IPS-15b (cell line): ENCODE data around the gene SHCBP1.
A peak's percentile ranks its signal among the peaks of the same experiment; 100 is the strongest.
"Not testable (repeated sequence)": the region's sequence is repeated elsewhere in the genome, so short reads cannot be mapped to it uniquely, and the experiment has no call there.

ENCODE experiments used
- H3K27me3 ChIP-seq: one replicate; pipeline ENCODE4 v1.6.1; 2013; ENCODE audit warnings: low read length; ENCODE audit not compliant: control insufficient read depth, insufficient read depth
- H3K36me3 ChIP-seq: one replicate; pipeline ENCODE4 v1.6.1; 2013; ENCODE audit warnings: low read length; ENCODE audit not compliant: control insufficient read depth, insufficient read depth
- H3K4me1 ChIP-seq: one replicate; pipeline ENCODE4 v1.6.1; 2013; ENCODE audit warnings: mild to moderate bottlenecking, low read length; ENCODE audit not compliant: control insufficient read depth, insufficient read depth
- H3K4me3 ChIP-seq: one replicate; pipeline ENCODE4 v1.5.1; 2013; ENCODE audit warnings: low read depth, low read length
- H3K9ac ChIP-seq: one replicate; pipeline ENCODE4 v1.6.1; 2013; ENCODE audit warnings: low read depth, mild to moderate bottlenecking, low read length
- H3K9me3 ChIP-seq: one replicate; pipeline ENCODE4 v1.6.1; 2013; ENCODE audit warnings: mild to moderate bottlenecking, low read length; ENCODE audit not compliant: control insufficient read depth, insufficient read depth

SHCBP1 gene

DNA sequence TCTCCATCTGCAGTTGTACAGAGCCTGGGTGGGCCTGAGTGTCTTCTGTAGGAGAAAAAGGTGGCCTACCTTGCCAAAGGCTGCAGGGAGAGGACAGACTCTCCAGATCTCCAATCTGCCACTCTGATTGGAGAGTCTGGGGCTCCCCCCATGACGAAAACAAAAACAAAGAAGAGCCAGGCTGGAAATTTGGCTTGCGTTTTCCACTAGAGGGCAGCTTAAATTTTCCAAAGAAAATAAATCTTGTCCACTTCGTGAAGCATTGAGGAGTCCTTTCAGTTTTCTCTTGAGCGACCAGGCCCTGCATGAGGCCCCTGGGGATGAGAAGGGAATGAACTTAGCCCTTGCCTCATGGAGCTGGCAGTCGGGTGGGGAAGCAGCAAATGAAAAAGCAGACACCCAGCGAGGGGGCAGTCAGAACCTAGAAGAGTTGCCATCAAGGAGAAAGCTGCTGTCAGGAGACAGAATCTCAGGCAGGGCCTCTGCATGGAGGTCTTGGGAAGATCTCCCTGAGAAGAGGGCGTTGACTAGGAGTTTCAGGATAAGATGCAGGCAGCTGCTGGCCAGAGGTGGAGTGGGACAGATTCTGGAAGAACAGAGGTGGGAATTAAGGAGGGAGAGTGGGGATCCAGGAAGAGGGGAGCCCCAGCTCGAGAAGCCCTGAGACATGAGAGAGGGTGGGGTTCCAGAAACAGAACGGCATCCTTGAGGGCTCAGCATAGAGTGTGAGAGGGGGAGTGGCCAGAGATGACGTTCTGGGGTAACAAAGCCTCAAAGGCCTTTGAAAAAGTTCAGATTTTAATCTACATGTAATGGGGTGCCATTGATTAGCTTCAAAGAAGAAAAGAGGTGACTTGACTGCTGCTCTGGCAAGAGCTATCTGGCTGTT lies 8.4 kb upstream of the SHCBP1 start:
- Histone ChIP-seq H3K4me3 (no peak overlapping the region), H3K27me3 (peaks cover 6% of the 10 kb centered on the region), H3K9ac (peak overlapping the region; percentile 42), H3K4me1 (peaks cover 5% of the 10 kb centered on the region), H3K36me3 (no peaks in the 10 kb centered on the region), H3K9me3 (no peaks in the 10 kb centered on the region)

DNA sequence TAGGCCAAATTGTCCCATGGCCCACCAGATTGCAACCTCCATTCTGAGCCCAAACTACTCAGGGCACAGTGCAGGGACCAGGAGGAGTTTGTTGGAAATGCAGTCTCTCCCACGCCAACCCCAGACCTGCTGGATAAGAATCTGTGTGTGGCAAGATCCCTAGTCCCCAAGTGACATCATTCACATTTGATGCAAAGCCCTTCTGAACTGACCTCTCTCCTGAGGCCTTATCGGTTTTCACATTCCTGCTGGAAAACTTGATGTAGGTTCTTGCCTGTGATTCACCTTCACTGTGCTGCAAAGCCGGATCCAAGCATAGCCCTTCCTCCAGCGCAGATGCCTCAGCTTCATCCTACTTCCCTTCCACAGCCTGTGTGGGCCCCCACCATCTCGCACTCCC lies 6.6 kb upstream of the SHCBP1 start:
- H3K27me3 ChIP-seq: peaks cover 6% of the 10 kb centered on the region
- H3K4me3 ChIP-seq: no peak overlapping the region
- no peaks in the 10 kb centered on the region for H3K36me3 ChIP-seq
- H3K9me3 ChIP-seq: no peaks in the 10 kb centered on the region
- H3K9ac ChIP-seq: no peak overlapping the region
- H3K4me1 ChIP-seq: peaks cover 5% of the 10 kb centered on the region

DNA sequence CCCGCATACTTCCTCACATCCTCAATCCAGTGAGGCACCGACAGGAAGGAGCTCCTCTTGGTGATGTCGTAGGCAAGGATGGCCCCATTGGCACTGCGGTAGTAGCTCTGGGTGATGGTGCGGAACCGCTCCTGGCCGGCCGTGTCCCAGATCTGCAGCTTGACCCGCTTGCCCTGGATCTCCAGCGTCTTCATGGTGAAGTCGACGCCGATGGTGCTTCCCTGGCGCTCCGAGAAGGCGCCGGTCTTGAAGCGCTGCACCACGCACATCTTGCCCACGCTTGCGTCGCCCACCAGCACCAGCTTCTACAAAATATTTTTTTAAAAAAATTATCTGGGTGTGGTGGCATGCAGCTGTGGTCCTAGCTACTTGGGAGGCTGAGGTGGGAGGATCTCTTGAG lies 5.5 kb upstream of the SHCBP1 start:
- not testable (repeated sequence) for H3K4me3 ChIP-seq, H3K4me1 ChIP-seq, H3K27me3 ChIP-seq, H3K36me3 ChIP-seq, H3K9me3 ChIP-seq, H3K9ac ChIP-seq

DNA sequence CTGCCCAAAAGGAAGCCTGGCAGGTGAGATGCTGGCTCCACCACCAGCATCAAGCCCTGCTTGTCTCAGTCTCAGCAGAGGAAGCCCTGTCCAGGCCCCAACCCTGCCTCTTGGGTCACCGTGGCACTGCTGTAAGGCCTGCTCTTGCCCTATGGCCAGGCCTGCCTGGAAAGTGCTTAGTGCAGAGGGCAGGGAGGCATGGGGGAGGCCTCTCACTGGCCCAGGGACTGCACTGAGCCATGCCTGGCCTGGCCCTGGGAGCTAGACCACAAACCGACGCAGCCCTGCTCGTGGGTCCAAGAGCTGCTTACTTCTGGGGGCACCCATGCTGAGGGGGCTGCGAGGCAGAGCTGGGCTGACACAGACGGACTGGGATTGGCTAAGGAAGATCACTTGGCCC lies 3.7 kb upstream of the SHCBP1 start:
- H3K9ac ChIP-seq, H3K4me1 ChIP-seq, H3K36me3 ChIP-seq, H3K4me3 ChIP-seq, H3K9me3 ChIP-seq, H3K27me3 ChIP-seq: not testable (repeated sequence)

DNA sequence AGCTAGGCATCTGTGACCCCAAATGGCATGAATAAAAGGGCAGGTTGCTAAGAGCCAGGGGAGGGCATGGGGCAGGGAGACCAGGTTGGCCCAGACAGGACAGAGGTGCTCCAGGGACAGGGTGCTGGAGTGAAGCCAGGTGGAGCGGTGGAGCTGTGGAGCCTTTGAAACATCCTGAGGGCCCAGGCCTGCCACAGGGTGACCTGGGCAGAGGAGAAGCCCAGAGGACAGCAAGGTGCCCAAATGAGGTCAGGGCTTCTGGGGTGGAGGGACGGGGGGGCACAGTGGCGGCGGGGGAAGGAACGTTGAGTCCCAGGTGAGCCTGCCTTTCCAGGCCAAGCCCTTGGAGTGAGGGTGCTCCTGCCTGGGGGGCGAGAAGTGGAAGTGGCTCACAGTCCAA lies 2.5 kb upstream of the SHCBP1 start:
- not testable (repeated sequence) for H3K36me3 ChIP-seq, H3K9me3 ChIP-seq, H3K9ac ChIP-seq, H3K4me1 ChIP-seq, H3K27me3 ChIP-seq, H3K4me3 ChIP-seq

DNA sequence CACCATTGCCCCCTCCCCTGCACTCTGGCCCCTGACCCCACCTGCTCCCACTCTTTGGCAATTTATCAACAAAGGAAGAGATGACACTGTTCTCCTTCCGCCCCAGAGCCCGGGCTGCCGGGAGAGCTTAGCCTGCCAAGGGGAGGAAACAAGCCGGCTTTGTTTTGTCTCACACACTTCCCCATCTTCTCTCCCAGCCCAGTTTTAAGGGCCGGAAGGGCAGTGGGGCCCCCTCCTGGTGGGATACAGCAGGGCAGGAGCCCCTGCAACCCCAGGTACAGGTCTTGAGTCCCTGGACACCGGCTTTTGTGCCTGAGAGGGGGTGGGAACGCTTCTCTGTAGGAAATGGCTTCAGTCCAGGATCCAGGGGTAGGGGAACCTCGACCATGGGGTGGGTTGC lies 2.1 kb upstream of the SHCBP1 start:
- H3K9ac ChIP-seq, H3K4me1 ChIP-seq, H3K27me3 ChIP-seq, H3K36me3 ChIP-seq, H3K9me3 ChIP-seq, H3K4me3 ChIP-seq: not testable (repeated sequence)

DNA sequence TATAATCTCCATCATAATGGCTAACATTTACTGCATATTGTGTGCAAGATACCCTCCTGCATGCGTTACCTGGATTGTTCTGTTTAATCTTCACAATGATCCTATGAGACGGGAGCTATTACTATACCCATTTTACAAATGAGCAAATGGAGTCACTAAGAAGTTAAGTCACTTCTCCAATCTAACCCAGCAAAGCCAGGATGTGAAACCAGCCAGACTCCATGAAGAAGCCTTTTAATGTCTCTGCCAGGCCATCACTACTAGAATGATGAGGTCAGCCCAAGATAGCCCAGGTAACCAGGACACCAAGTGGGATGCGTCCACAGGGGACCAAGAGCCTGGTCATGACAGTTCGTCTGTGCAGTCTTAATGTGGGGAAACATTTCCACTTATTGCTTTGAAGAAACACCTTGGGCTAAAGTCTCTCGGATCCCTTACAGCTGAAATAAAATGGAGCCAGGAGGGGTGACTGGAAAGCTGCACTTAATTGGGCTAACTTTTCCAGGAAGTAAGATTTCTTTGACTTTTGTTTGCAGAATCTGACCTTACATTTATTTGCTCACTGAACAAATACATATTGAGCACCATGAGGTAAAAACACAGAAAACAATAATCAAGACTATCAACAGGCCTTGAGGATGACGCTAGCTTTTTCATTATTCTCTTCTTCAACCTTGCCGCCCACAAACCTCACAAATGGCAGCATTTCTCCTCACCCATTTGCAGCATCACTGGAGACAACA lies 926 bp upstream of the SHCBP1 start:
- Histone ChIP-seq H3K9ac (no peak overlapping the region), H3K4me1 (no peaks in the 10 kb centered on the region), H3K36me3 (no peaks in the 10 kb centered on the region), H3K9me3 (no peaks in the 10 kb centered on the region), H3K27me3 (no peaks in the 10 kb centered on the region), H3K4me3 (no peak overlapping the region)

DNA sequence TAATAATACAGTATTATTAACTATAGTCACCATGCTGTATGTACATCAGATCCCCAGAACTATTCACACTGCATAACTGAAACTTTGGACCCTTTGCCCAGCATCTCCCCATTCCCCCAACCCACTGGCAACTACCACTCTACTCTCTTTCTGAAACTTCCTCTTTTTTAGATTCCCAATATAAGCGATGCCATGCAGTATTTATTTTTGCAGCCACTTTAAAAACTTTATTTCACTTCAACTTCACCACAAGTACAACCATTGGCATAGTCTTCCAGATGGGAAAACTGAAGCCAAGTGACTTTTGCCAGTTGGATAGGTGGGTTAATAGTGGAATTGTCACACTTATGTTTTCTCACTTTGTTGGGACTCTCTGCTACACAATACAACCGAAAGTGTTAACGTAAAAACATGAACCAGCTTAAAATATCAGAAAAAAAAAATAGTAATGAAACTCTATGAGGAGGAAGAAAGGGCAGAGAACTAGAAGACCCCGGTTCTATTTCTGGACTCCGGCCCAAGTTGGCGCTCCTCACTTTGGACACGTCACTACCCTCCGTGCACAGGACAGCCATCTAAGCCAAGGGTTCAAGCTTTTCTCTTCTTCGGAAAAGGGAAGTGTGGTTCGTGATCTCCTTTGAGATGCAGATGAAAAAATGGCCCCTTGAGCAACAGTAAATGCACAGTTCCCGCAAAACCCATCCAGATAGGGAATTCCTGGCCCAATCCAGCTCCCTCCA lies 743 bp downstream of the SHCBP1 start:
- H3K9me3 ChIP-seq: no peaks in the 10 kb centered on the region
- H3K4me3 ChIP-seq: peak overlapping the region; percentile 91
- H3K9ac ChIP-seq: peak overlapping the region; percentile 63
- H3K27me3 ChIP-seq: no peaks in the 10 kb centered on the region
- H3K36me3 ChIP-seq: peaks cover 9% of the 10 kb centered on the region
- no peaks in the 10 kb centered on the region for H3K4me1 ChIP-seq

DNA sequence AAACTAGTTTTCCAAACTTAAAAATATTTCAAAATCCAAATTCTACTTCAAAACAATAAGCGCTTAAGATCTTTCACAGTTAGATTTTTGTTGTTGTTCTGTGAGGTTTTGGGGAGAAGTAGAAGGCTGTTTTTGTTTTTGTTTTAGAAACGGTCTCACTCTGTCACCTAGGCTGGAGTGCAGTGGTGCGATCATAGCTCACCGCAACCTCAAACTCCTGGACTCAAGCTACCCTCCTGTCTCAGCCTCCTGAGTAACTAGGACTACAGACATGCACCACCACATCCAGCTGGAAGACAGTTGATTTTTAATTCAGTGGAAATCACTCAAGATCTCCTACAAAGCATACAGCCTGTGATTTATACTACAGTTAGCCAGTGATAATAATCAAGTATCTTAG lies 2.7 kb downstream of the SHCBP1 start:
- no peaks in the 10 kb centered on the region for H3K27me3 ChIP-seq
- no peaks in the 10 kb centered on the region for H3K4me1 ChIP-seq
- peaks cover 11% of the 10 kb centered on the region for H3K36me3 ChIP-seq
- no peaks in the 10 kb centered on the region for H3K9me3 ChIP-seq
- H3K9ac ChIP-seq: no peak overlapping the region
- H3K4me3 ChIP-seq: no peak overlapping the region

DNA sequence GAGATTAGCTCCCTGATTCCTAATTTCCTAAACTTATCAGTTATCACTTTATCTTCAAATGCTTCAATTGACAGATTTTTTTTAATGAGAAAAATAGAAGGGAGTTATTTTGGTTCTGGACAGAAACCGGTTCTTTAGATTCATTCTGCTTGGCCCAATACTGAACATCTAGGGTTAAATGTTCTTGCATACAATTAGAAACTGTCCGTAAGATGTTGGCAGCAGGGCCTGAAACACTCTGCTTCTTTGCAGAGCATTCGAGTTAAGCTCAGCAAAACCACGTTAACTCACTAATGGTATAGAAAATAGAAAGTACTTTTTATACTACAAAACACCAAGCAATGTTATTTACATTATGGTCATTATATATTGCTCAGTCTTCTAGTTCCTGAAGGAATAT lies 7.2 kb downstream of the SHCBP1 start:
- Histone ChIP-seq H3K9me3 (no peaks in the 10 kb centered on the region), H3K4me3 (no peak overlapping the region), H3K4me1 (no peaks in the 10 kb centered on the region), H3K9ac (no peak overlapping the region), H3K27me3 (no peaks in the 10 kb centered on the region), H3K36me3 (peaks cover 22% of the 10 kb centered on the region)

DNA sequence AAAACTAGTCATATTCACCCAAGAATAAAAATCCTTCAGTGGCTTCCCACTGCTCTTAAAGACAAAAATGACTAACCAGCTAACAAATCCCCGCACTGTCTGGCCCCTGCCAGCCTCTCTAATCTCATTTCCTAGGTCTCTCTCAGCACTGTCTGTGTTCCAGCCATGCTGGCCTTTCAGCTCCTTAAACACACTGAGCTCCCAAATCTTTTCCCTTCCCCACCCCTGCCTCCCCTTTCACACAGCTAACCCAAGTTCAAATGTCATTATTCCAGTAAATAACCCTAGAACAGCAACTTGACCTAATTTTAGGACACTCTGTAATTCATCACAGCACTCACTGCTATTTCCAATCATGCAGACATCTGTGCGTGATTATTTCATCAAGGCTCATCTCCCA lies 7.8 kb downstream of the SHCBP1 start:
- Histone ChIP-seq H3K4me3 (no peak overlapping the region), H3K36me3 (peaks cover 22% of the 10 kb centered on the region), H3K4me1 (no peaks in the 10 kb centered on the region), H3K9me3 (no peaks in the 10 kb centered on the region), H3K27me3 (no peaks in the 10 kb centered on the region), H3K9ac (no peak overlapping the region)
